ENCODE results near the gene TRIM9. TPM values are rescaled to one million over a fixed set of nuclear protein-coding genes. Genes with fewer than 3 reads are reported as not detected.
"Not testable (repeated sequence)": the region's sequence is repeated elsewhere in the genome, so short reads cannot be mapped to it uniquely, and the experiment has no call there.

TRIM9 gene
- total RNA-seq, 1 donor from 2014 or later, result 1.5 TPM

- intact Hi-C loops (cut with DNase I), result no loop called here
- DNase-seq (ENCODE audit: low spot score), result no peak
These were observed 148.5 kb downstream of the TRIM9 start for GRCh38 chr14:50946234-50946935.

- no peak for DNase-seq (ENCODE audit: low spot score)
- intact Hi-C loops (cut with DNase I), result no loop called here
These were observed 150.1 kb downstream of the TRIM9 start for GRCh38 chr14:50944647-50945413.

GRCh38 chr14:50943943-50944646 lies 150.8 kb downstream of the TRIM9 start, which contains the start of gene PYGL:
Gene PYGL, minus strand, starts transcription at chr14:50944483. Its CDS starts 80 bp downstream, at chr14:50944403.
- peak; percentile 93 for DNase-seq (ENCODE audit: low spot score)
- intact Hi-C loops (cut with DNase I), result no loop called here

GRCh38 chr14:50943261-50943942 lies 151.5 kb downstream of the TRIM9 start:
- intact Hi-C loops (cut with DNase I), result no loop called here
- DNase-seq (ENCODE audit: low spot score), result peak; percentile 78

GRCh38 chr14:50941638-50942037 lies 153.3 kb downstream of the TRIM9 start:
- DNase-seq (ENCODE audit: low spot score); intact Hi-C loops (cut with DNase I): not testable (repeated sequence)

GRCh38 chr14:50941151-50941550 lies 153.8 kb downstream of the TRIM9 start:
- intact Hi-C loops (cut with DNase I), result no loop called here
- no peak for DNase-seq (ENCODE audit: low spot score)

- intact Hi-C loops (cut with DNase I), result no loop called here
- DNase-seq (ENCODE audit: low spot score), result no peak
These were observed 157.1 kb downstream of the TRIM9 start for GRCh38 chr14:50937800-50938199.

GRCh38 chr14:50937325-50937724 lies 157.6 kb downstream of the TRIM9 start:
- intact Hi-C loops (cut with DNase I), result no loop called here
- DNase-seq (ENCODE audit: low spot score), result no peak

- DNase-seq (ENCODE audit: low spot score), result no peak
- intact Hi-C loops (cut with DNase I), result no loop called here
These were observed 158.0 kb downstream of the TRIM9 start for GRCh38 chr14:50936882-50937281.

- no peak for DNase-seq (ENCODE audit: low spot score)
- intact Hi-C loops (cut with DNase I), result no loop called here
These were observed 158.9 kb downstream of the TRIM9 start for GRCh38 chr14:50936016-50936340.

- intact Hi-C loops (cut with DNase I), result no loop called here
- DNase-seq (ENCODE audit: low spot score), result no peak
These were observed 159.5 kb downstream of the TRIM9 start for GRCh38 chr14:50935126-50936015.

- no peak for DNase-seq (ENCODE audit: low spot score)
- intact Hi-C loops (cut with DNase I), result no loop called here
These were observed 162.1 kb downstream of the TRIM9 start for GRCh38 chr14:50932592-50933495.

GRCh38 chr14:50932156-50932555 lies 162.7 kb downstream of the TRIM9 start:
- intact Hi-C loops (cut with DNase I), result no loop called here
- DNase-seq (ENCODE audit: low spot score), result no peak

- DNase-seq (ENCODE audit: low spot score), result no peak
- intact Hi-C loops (cut with DNase I), result no loop called here
These were observed 163.3 kb downstream of the TRIM9 start for GRCh38 chr14:50931559-50931958.

GRCh38 chr14:50929506-50929905 lies 165.4 kb downstream of the TRIM9 start:
- DNase-seq (ENCODE audit: low spot score), result no peak
- intact Hi-C loops (cut with DNase I), result no loop called here

GRCh38 chr14:50928002-50928635 lies 166.8 kb downstream of the TRIM9 start:
- intact Hi-C loops (cut with DNase I), result no loop called here
- no peak for DNase-seq (ENCODE audit: low spot score)

GRCh38 chr14:50926851-50927386 lies 168.0 kb downstream of the TRIM9 start:
- intact Hi-C loops (cut with DNase I), result no loop called here
- no peak for DNase-seq (ENCODE audit: low spot score)

Measured in cardiac septum (tissue), 1 donor.